Measurements from ENCODE around the gene TLE3. TPM values are rescaled to one million over a fixed set of nuclear protein-coding genes. Genes with fewer than 3 reads are reported as not detected.

TLE3 gene
- polyA plus RNA-seq, 1 experiment = 3.7 TPM

GRCh38 chr15:70034596-70034995 lies 63.1 kb downstream of the TLE3 start:
- POLR2A ChIA-PET = no interaction called here
- no peaks in the 10 kb centered on the region for H3K36me3 ChIP-seq (ENCODE audit: control insufficient read depth, insufficient read depth, low read length)
- H3K4me3 ChIP-seq (ENCODE audit: low read depth, low read length) = no peak overlapping the region
- no peak for TF ChIP-seq CTCF (IDR thresholded peaks at IDR 0.05; ENCODE audit: insufficient read depth, low read depth, low read length)
- no peak for DNase-seq (ENCODE audit: low read depth)
- H3K27me3 ChIP-seq (ENCODE audit: control insufficient read depth, insufficient read depth, low read length) = peaks cover 44% of the 10 kb centered on the region
- CTCF ChIA-PET = interaction anchor here (1.3 to 1.6 kb wide), 2 partner anchors 10 to 11 kb away, joined by 3 to 5 read pairs; no protein-coding TSS in a partner anchor

DNA sequence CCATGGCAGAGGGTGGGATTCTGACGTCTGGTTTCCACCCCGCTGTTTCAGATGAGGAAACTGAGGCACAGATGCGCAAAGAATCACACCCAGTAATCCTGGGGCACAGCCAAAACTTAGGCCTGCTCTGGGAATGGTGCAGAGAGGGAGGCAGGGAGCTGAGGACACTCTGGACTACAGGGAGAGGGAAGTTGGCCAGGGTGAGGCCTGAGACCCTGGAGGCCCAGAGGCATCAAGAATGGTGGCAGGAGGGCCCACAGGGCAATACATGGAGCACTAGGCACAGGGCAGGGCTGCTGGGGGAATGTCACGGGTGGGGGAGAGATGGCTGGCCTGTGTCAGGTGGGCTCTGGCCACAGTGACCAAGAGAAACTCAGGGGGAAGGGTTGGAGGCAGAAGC lies 63.6 kb downstream of the TLE3 start:
- CTCF ChIA-PET = interaction anchor here (1.3 to 1.6 kb wide), 2 partner anchors 10 to 11 kb away, joined by 3 to 5 read pairs; no protein-coding TSS in a partner anchor
- no peaks in the 10 kb centered on the region for H3K36me3 ChIP-seq (ENCODE audit: control insufficient read depth, insufficient read depth, low read length)
- no peak for TF ChIP-seq CTCF (IDR thresholded peaks at IDR 0.05; ENCODE audit: insufficient read depth, low read depth, low read length)
- H3K4me3 ChIP-seq (ENCODE audit: low read depth, low read length) = no peak overlapping the region
- POLR2A ChIA-PET = no interaction called here
- peaks cover 43% of the 10 kb centered on the region for H3K27me3 ChIP-seq (ENCODE audit: control insufficient read depth, insufficient read depth, low read length)
- DNase-seq (ENCODE audit: low read depth) = no peak

- no peak overlapping the region for H3K4me3 ChIP-seq (ENCODE audit: low read depth, low read length)
- no peak for TF ChIP-seq CTCF (IDR thresholded peaks at IDR 0.05; ENCODE audit: insufficient read depth, low read depth, low read length)
- no peak for DNase-seq (ENCODE audit: low read depth)
- ChIA-PET POLR2A (no interaction called here), CTCF (interaction anchor here (1.3 to 1.6 kb wide), 2 partner anchors 10 to 11 kb away, joined by 3 to 5 read pairs; no protein-coding TSS in a partner anchor)
- no peaks in the 10 kb centered on the region for H3K36me3 ChIP-seq (ENCODE audit: control insufficient read depth, insufficient read depth, low read length)
- H3K27me3 ChIP-seq (ENCODE audit: control insufficient read depth, insufficient read depth, low read length) = peaks cover 42% of the 10 kb centered on the region
Observed at GRCh38 chr15:70033529-70034140, 64.1 kb downstream of the TLE3 start.

DNA sequence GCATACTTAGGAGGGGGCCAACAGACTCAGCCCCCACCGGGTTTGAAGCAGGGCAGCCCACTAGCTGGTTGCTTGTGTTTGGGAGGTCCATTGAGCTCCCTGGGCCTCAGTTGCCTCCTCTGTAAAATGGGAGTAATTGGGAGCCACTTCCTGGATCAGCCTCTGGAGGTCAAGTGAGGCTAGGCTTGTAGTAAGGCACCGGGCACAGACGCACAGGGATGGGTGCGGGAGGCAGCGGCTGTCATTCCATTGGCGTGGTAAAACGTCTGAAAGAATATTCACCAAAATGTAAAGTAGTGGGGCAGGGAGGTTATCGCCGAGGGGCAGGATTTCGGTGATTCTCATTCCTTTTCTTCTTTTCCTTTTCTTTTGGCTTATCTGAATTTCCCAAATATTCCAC lies 64.6 kb downstream of the TLE3 start:
- ChIA-PET CTCF (no interaction called here), POLR2A (interaction anchor here (0.6 kb wide), 1 partner anchor 9 kb away, joined by 3 read pairs; no protein-coding TSS in a partner anchor)
- Histone ChIP-seq H3K4me3 (ENCODE audit: low read depth, low read length) (no peak overlapping the region), H3K36me3 (ENCODE audit: control insufficient read depth, insufficient read depth, low read length) (no peaks in the 10 kb centered on the region), H3K27me3 (ENCODE audit: control insufficient read depth, insufficient read depth, low read length) (peaks cover 42% of the 10 kb centered on the region)
- no peak for DNase-seq (ENCODE audit: low read depth)
- TF ChIP-seq CTCF (IDR thresholded peaks at IDR 0.05; ENCODE audit: insufficient read depth, low read depth, low read length) = no peak

- no peak for DNase-seq (ENCODE audit: low read depth)
- ChIA-PET CTCF (no interaction called here), POLR2A (interaction anchor here (0.6 kb wide), 1 partner anchor 9 kb away, joined by 3 read pairs; no protein-coding TSS in a partner anchor)
- TF ChIP-seq CTCF (IDR thresholded peaks at IDR 0.05; ENCODE audit: insufficient read depth, low read depth, low read length) = no peak
- no peaks in the 10 kb centered on the region for H3K36me3 ChIP-seq (ENCODE audit: control insufficient read depth, insufficient read depth, low read length)
- H3K27me3 ChIP-seq (ENCODE audit: control insufficient read depth, insufficient read depth, low read length) = peaks cover 42% of the 10 kb centered on the region
- H3K4me3 ChIP-seq (ENCODE audit: low read depth, low read length) = no peak overlapping the region
Observed at GRCh38 chr15:70032509-70032908, 65.2 kb downstream of the TLE3 start.

All from BJ (cell line).